HL-60 (cell line): ENCODE measurements around the gene ATF6B.

Source experiments
- CTCF ChIP-seq: IDR thresholded peaks from one replicate; pipeline ENCODE4 v1.5.1; 2011; ENCODE audit warnings: low read length, control low read depth, inconsistent platforms; ENCODE audit not compliant: insufficient read depth
- GABPA ChIP-seq: IDR thresholded peaks from 2 replicates; pipeline ENCODE4 v1.6.1; 2012; ENCODE audit warnings: low read depth
- POLR2AphosphoS5 ChIP-seq: IDR thresholded peaks from 2 replicates; pipeline ENCODE4 v1.6.1; 2012; ENCODE audit warnings: low read depth
- REST ChIP-seq: IDR thresholded peaks from 2 replicates; pipeline ENCODE4 v1.6.1; 2012; ENCODE audit warnings: low read depth; ENCODE audit not compliant: insufficient replicate concordance
- SPI1 ChIP-seq: IDR thresholded peaks from 2 replicates; pipeline ENCODE4 v1.6.1; 2012; ENCODE audit warnings: low read depth, mild to moderate bottlenecking, borderline replicate concordance

GRCh38 chr6:32168807-32169591, 41.0 kb upstream of the ATF6B start:
- no peak for TF ChIP-seq CTCF
- no peak for TF ChIP-seq REST
- TF ChIP-seq POLR2AphosphoS5, result no peak
- TF ChIP-seq GABPA, result no peak
- no peak for TF ChIP-seq SPI1
